ENCODE measurements around the gene SMNDC1. TPM values are rescaled to one million over a fixed set of nuclear protein-coding genes. Genes with fewer than 3 reads are reported as not detected.

The SMNDC1 gene
- total and polyA plus RNA-seq, 10 of the 15 experiments (the other 5 are each of a cell fraction or from before 2014, with no cell fraction given) = 4.6 to 37.2 (median 18.1) TPM

- TF ChIP-seq EGR1 (IDR thresholded peaks at IDR 0.05; ENCODE audit: borderline replicate concordance in 1 of 2, low read depth in 2 of 2, low read length in 2 of 2) = no peak
- no peak for TF ChIP-seq GATAD2B (conservative IDR thresholded peaks at IDR 0.05; ENCODE audit: low read depth)
- TF ChIP-seq ZNF384 (IDR thresholded peaks at IDR 0.05; ENCODE audit: borderline replicate concordance, low read depth, low read length) = no peak
Observed at GRCh38 chr10:110349831-110350230, 45.1 kb upstream of the SMNDC1 start (continued).

- 45% methylated on average over 5 of the region's 5 CpGs for WGBS (ENCODE audit: insufficient coverage, insufficient replicate concordance, low lambda C conversion rate, missing lambda C conversion rate)
- Histone ChIP-seq H3K9me3 (replicated peaks; ENCODE audit: control insufficient read depth, insufficient read depth, low read length) (no peaks in the 10 kb centered on the region), H3K27me3 (replicated peaks in 1 of 2; ENCODE audit: control insufficient read depth in 2 of 2, insufficient read depth in 2 of 2, low read length in 1 of 2) (no peaks in the 10 kb centered on the region), H3K4me2 (ENCODE audit: control insufficient read depth, insufficient read depth) (no peak overlapping the region), H3K9ac (ENCODE audit: control insufficient read depth, insufficient read depth, low read length) (no peak overlapping the region), H3K4me1 (ENCODE audit: control insufficient read depth, insufficient read depth, low read length) (peaks cover 10% of the 10 kb centered on the region), H4K20me1 (ENCODE audit: control insufficient read depth, insufficient read depth) (no peaks in the 10 kb centered on the region), H3K27ac (ENCODE audit: control insufficient read depth, insufficient read depth) (no peak overlapping the region), H2AFZ (ENCODE audit: control insufficient read depth, low read depth, low read length) (no peak overlapping the region), H3K4me3 (no peak overlapping the region), H3K36me3 (ENCODE audit: control insufficient read depth in 2 of 2, insufficient read depth in 2 of 2, low read length in 1 of 2) (no peaks in the 10 kb centered on the region), H3K79me2 (ENCODE audit: control insufficient read depth, insufficient read depth, low read length) (no peaks in the 10 kb centered on the region)
- ChIA-PET SMC1A (ENCODE audit: uncharacterized antibody, unreplicated experiment) (interaction anchor here (1.2 to 8.6 kb wide), 3 partner anchors 15 to 197 kb away, joined by 4 to 191 read pairs (median 8); no protein-coding TSS in a partner anchor), RAD21 (ENCODE audit: unreplicated experiment) (interaction anchor here (2.0 kb wide), 1 partner anchor 37 kb away, joined by 5 read pairs; no protein-coding TSS in a partner anchor), POLR2A (interaction anchor here (1.9 kb wide), 1 partner anchor 149 kb away, joined by 5 read pairs; no protein-coding TSS in a partner anchor), CTCF (no interaction called here)
- TF ChIP-seq BHLHE40 (IDR thresholded peaks at IDR 0.05; ENCODE audit: borderline replicate concordance in 1 of 2, low read depth in 2 of 2, low read length in 1 of 2) (0 out of 4 replicates have a peak, but pooled peaks of 1 of the 2 experiments have one; percentile 6), TAF1 (IDR thresholded peaks at IDR 0.05; ENCODE audit: borderline replicate concordance, low read depth, low read length) (no peak), ZBTB33 (IDR thresholded peaks at IDR 0.05) (no peak)
- intact Hi-C loops (cut with micrococcal nuclease; ENCODE audit: unreplicated experiment) = no loop called here
- no TSS peak for BruUV-seq (replicated peaks)
- DNase-seq (ENCODE audit: low read depth, low spot score) (no peak), FAIRE-seq (no peak), ATAC-seq (no peak)
- in situ Hi-C loops (cut with MboI) = no loop called here
Observed at GRCh38 chr10:110349386-110349785, 44.7 kb upstream of the SMNDC1 start.
